Large intestine (tissue), 3 donors: Measurements from ENCODE around the gene DPP10. TPM values are rescaled to one million over a fixed set of nuclear protein-coding genes. Genes with fewer than 3 reads are reported as not detected.

Experiments
- DNase-seq, 2 donors: peaks; one replicate each; pipeline versions ENCODE4 v3.0.0 to v3.0.0-alpha.2; 2013
- H3K27ac ChIP-seq: one replicate; pipeline ENCODE4 v1.5.1; 2013; ENCODE audit warnings: low read length
- H3K27me3 ChIP-seq: 2 replicates; pipeline ENCODE4 v1.6.1; 2013; ENCODE audit warnings: low read length; ENCODE audit not compliant: control insufficient read depth, insufficient read depth
- H3K36me3 ChIP-seq: 2 replicates; pipeline ENCODE4 v1.6.1; 2013; ENCODE audit warnings: low read length; ENCODE audit not compliant: control insufficient read depth, insufficient read depth
- H3K4me1 ChIP-seq: one replicate; pipeline ENCODE4 v1.6.1; 2013; ENCODE audit warnings: low read length; ENCODE audit not compliant: control insufficient read depth, insufficient read depth
- H3K4me3 ChIP-seq: one replicate; pipeline ENCODE4 v1.5.1; 2013; ENCODE audit warnings: low read length
- H3K9me3 ChIP-seq: one replicate; pipeline ENCODE4 v1.6.1; 2013; ENCODE audit warnings: mild to moderate bottlenecking, low read depth, low read length, moderate library complexity; ENCODE audit not compliant: control insufficient read depth
- WGBS: methylation state at CpG from one replicate; pipeline ENCODE4 v1.1.5; 2013; ENCODE audit warnings: low lambda C conversion rate; ENCODE audit not compliant: insufficient coverage; 5-methylcytosine and 5-hydroxymethylcytosine counted together
- polyA plus RNA-seq: library from polyadenylated mRNA; unstranded; fragments of 120-200 nt; gene quantifications from one replicate; pipeline ENCODE4 v1.2.1, GENCODE V29; 2013

The DPP10 gene
- polyA plus RNA-seq, 1 donor, result 17.3 TPM

- no peaks in the 10 kb centered on the region for H3K4me1 ChIP-seq
- H3K27me3 ChIP-seq, result no peaks in the 10 kb centered on the region
- no peaks in the 10 kb centered on the region for H3K9me3 ChIP-seq
- no CpG with 5 or more reads among the region's 1 CpG for WGBS
- no peaks in the 10 kb centered on the region for H3K36me3 ChIP-seq
- no peak overlapping the region for H3K27ac ChIP-seq
- H3K4me3 ChIP-seq, result no peak overlapping the region
- no peak for DNase-seq
Measured at GRCh38 chr2:114698520-114698919, 256.1 kb downstream of the DPP10 start.

GRCh38 chr2:114699423-114699944, 257.0 kb downstream of the DPP10 start:
- WGBS, result 100% methylated on average over 1 of the region's 2 CpGs
- H3K9me3 ChIP-seq, result no peaks in the 10 kb centered on the region
- H3K4me3 ChIP-seq, result no peak overlapping the region
- no peaks in the 10 kb centered on the region for H3K36me3 ChIP-seq
- H3K27me3 ChIP-seq, result no peaks in the 10 kb centered on the region
- DNase-seq, result no peak
- no peaks in the 10 kb centered on the region for H3K4me1 ChIP-seq
- no peak overlapping the region for H3K27ac ChIP-seq

- Histone ChIP-seq H3K36me3 (no peaks in the 10 kb centered on the region), H3K9me3 (no peaks in the 10 kb centered on the region), H3K4me1 (no peaks in the 10 kb centered on the region), H3K4me3 (no peak overlapping the region), H3K27ac (no peak overlapping the region), H3K27me3 (no peaks in the 10 kb centered on the region)
- WGBS, result 69% methylated on average over 5 of the region's 5 CpGs
- DNase-seq, result no peak
Measured at GRCh38 chr2:114700440-114700839, 258.0 kb downstream of the DPP10 start.

GRCh38 chr2:114709936-114710850, 267.8 kb downstream of the DPP10 start:
- DNase-seq, result no peak
- H3K27ac ChIP-seq, result no peak overlapping the region
- H3K4me1 ChIP-seq, result no peaks in the 10 kb centered on the region

GRCh38 chr2:114714313-114714712, 271.9 kb downstream of the DPP10 start:
- Histone ChIP-seq H3K27me3 (no peaks in the 10 kb centered on the region), H3K4me1 (no peaks in the 10 kb centered on the region), H3K9me3 (no peaks in the 10 kb centered on the region), H3K4me3 (no peak overlapping the region), H3K36me3 (no peaks in the 10 kb centered on the region), H3K27ac (no peak overlapping the region)
- WGBS, result no CpG with 5 or more reads among the region's 1 CpG
- DNase-seq, result no peak

More at GRCh38 chr2:114709936-114710850, 267.8 kb downstream of the DPP10 start:
- Histone ChIP-seq H3K36me3 (no peaks in the 10 kb centered on the region), H3K27me3 (no peaks in the 10 kb centered on the region), H3K4me3 (no peak overlapping the region), H3K9me3 (no peaks in the 10 kb centered on the region)
- no CpG with 5 or more reads among the region's 4 CpGs for WGBS

GRCh38 chr2:114717049-114717448, 274.6 kb downstream of the DPP10 start:
- H3K36me3 ChIP-seq, result no peaks in the 10 kb centered on the region
- no peaks in the 10 kb centered on the region for H3K9me3 ChIP-seq
- no peak overlapping the region for H3K4me3 ChIP-seq
- H3K27ac ChIP-seq, result no peak overlapping the region
- H3K27me3 ChIP-seq, result no peaks in the 10 kb centered on the region
- DNase-seq, result no peak
- no CpG with 5 or more reads among the region's 4 CpGs for WGBS
- H3K4me1 ChIP-seq, result no peaks in the 10 kb centered on the region

- peak; percentile 58 to 71 for DNase-seq
- no peak overlapping the region for H3K27ac ChIP-seq
- H3K4me1 ChIP-seq, result no peaks in the 10 kb centered on the region
- no peak overlapping the region for H3K4me3 ChIP-seq
- no peaks in the 10 kb centered on the region for H3K36me3 ChIP-seq
- no peaks in the 10 kb centered on the region for H3K27me3 ChIP-seq
- WGBS, result no CpG with 5 or more reads among the region's 1 CpG
- no peaks in the 10 kb centered on the region for H3K9me3 ChIP-seq
Measured at GRCh38 chr2:114724454-114724853, 282.0 kb downstream of the DPP10 start.

GRCh38 chr2:114727012-114727411, 284.6 kb downstream of the DPP10 start:
- 80% methylated on average over 1 of the region's 3 CpGs for WGBS
- no peak for DNase-seq

GRCh38 chr2:114728372-114728771, 285.9 kb downstream of the DPP10 start:
- Histone ChIP-seq H3K36me3 (no peaks in the 10 kb centered on the region), H3K9me3 (no peaks in the 10 kb centered on the region), H3K27ac (no peak overlapping the region), H3K27me3 (no peaks in the 10 kb centered on the region), H3K4me3 (no peak overlapping the region), H3K4me1 (no peaks in the 10 kb centered on the region)
- peak; percentile 9 to 17 for DNase-seq
- 60% methylated on average over 1 of the region's 4 CpGs for WGBS

More at GRCh38 chr2:114727012-114727411, 284.6 kb downstream of the DPP10 start:
- no peaks in the 10 kb centered on the region for H3K27me3 ChIP-seq
- H3K36me3 ChIP-seq, result no peaks in the 10 kb centered on the region
- no peak overlapping the region for H3K4me3 ChIP-seq
- H3K27ac ChIP-seq, result no peak overlapping the region
- H3K4me1 ChIP-seq, result no peaks in the 10 kb centered on the region
- H3K9me3 ChIP-seq, result no peaks in the 10 kb centered on the region

GRCh38 chr2:114729026-114729425, 286.6 kb downstream of the DPP10 start:
- no peak overlapping the region for H3K27ac ChIP-seq
- H3K4me3 ChIP-seq, result no peak overlapping the region
- no peaks in the 10 kb centered on the region for H3K36me3 ChIP-seq
- H3K4me1 ChIP-seq, result no peaks in the 10 kb centered on the region
- DNase-seq, result no peak
- no peaks in the 10 kb centered on the region for H3K27me3 ChIP-seq
- WGBS, result 70% methylated on average over 3 of the region's 5 CpGs
- no peaks in the 10 kb centered on the region for H3K9me3 ChIP-seq
